Peyer's patch (tissue), 4 donors: ENCODE results near the gene IL18BP. TPM values are rescaled to one million over a fixed set of nuclear protein-coding genes. Genes with fewer than 3 reads are reported as not detected.

ENCODE experiments used
- DNase-seq, 3 donors: peaks; one replicate each; pipeline ENCODE4 v3.0.0-alpha.2; 2017 to 2019
- H3K27ac ChIP-seq, 4 donors: fragments of 200-600 bp; sonication (generic); one replicate each; pipeline ENCODE4 v1.5.1; 2016 to 2019
- H3K27me3 ChIP-seq, 2 donors: fragments of 200-600 bp; sonication (generic); one replicate each; pipeline ENCODE4 v1.5.1; 2019
- H3K36me3 ChIP-seq, 3 donors: fragments of 200-600 bp; sonication (generic); one replicate each; pipeline ENCODE4 v1.5.1; 2016 to 2019
- H3K4me1 ChIP-seq, 4 donors: fragments of 200-600 bp; sonication (generic); one replicate each; pipeline ENCODE4 v1.5.1; 2016 to 2019
- H3K4me3 ChIP-seq, 4 donors: fragments of 200-600 bp; sonication (generic); 1 replicate in 3 of 4; 2 replicates in 1 of 4; pipeline ENCODE4 v1.5.1; 2016 to 2019; ENCODE audit warnings: mild to moderate bottlenecking in 1 of 4
- H3K9me3 ChIP-seq, 4 donors: fragments of 200-600 bp; sonication (generic); one replicate each; pipeline ENCODE4 v1.5.1; 2016 to 2019; ENCODE audit warnings: mild to moderate bottlenecking in 1 of 4
- POLR2A ChIP-seq, 2 donors: fragments of 450-650 bp; IDR thresholded peaks; one replicate each; pipeline ENCODE4 v1.5.1; 2017; ENCODE audit warnings: antibody characterized with exemption in 2 of 2, mild to moderate bottlenecking in 2 of 2, moderate library complexity in 2 of 2
- total RNA-seq, 4 donors: library from RNA; depleted of rRNA; stranded (reverse); fragments of >200 nt; gene quantifications; one replicate each; pipeline ENCODE4 v1.1.0, GENCODE V29; 2016
- TF ChIP-seq, protein P1 (sequence below), 6 experiments: fragments of 450-650 bp in 4 of 6; fragments of 200-600 bp in 2 of 6; sonication (generic) in 1 of 6; IDR thresholded peaks; one replicate each; pipeline ENCODE4 v1.5.1; 2017 to 2019; ENCODE audit warnings: antibody characterized with exemption in 6 of 6, mild to moderate bottlenecking in 3 of 6, moderate library complexity in 1 of 6

The IL18BP gene
- total RNA-seq, 4 donors from 2014 or later = 16.1 to 45.4 (median 28.2) TPM

DNA sequence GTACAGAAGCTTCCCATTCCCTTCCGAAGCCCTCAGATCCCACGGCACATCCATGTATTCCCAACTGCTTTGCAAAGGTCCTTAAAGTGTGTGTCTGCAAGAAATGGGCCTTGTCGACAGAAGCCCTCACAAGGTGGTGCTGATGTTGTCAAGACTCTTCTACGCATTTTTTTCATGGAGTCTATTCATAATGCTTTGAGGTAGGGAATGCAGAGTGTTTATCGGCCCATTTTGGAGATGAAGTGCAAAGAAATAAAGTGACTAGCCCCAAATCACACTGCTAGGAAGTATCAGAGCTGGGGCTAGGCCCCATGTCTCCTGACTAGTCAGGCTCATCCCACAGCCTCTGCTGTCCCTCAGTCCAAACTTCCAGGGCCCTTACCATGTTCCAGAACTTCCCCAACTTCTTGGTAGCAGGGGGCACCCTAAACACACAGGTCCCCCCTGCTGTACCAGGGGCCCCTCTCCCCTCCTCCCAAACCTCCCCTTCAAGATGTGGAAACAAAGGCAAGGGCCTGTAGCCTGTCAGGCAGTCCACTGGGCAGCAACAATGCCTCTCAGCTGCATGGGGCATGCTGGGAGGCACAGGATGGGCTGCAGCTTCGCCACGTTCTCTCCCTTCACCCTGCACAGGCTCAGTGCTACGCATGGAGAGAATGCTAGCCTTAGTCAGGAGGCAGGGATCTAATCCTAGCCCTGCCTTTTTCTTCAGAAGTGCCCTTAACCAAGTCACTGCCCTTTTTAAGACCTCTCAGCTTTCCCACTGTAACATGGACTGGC lies 7.8 kb downstream of the IL18BP start:
- H3K4me1 ChIP-seq = no peaks in the 10 kb centered on the region
- DNase-seq = no peak
- peaks cover 0 to 97% (median 0%) of the 10 kb centered on the region in 3 donors for H3K36me3 ChIP-seq
- H3K27ac ChIP-seq = no peak overlapping the region
- no peak for TF ChIP-seq POLR2A (IDR thresholded peaks at IDR 0.05)
- no peak overlapping the region for H3K4me3 ChIP-seq
- H3K9me3 ChIP-seq = no peaks in the 10 kb centered on the region
- no peaks in the 10 kb centered on the region for H3K27me3 ChIP-seq

DNA sequence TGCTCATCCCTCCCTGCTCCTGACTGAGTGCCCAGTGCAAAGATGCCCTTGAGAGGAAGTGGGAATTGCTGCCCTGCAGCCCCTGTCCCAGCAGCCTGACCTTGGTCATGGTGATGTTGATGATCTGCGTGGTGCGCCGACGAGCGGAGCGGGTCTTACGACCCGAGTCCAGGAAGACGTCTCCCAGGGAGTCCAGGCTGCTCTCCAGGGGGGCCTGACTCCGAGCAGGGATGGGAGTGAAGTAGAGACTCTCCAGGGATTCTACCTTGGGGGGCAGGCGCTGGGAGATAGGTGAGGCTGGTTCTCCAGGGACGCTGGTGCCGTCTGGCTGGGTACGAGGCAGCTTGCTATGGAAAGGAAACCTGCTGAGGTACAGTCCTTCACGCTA lies 8.4 kb downstream of the IL18BP start:
- Histone ChIP-seq H3K4me1 (no peaks in the 10 kb centered on the region), H3K36me3 (peaks cover 0 to 99% (median 0%) of the 10 kb centered on the region in 3 donors), H3K9me3 (no peaks in the 10 kb centered on the region), H3K27ac (no peak overlapping the region), H3K4me3 (no peak overlapping the region), H3K27me3 (no peaks in the 10 kb centered on the region)
- TF ChIP-seq, protein P1, sequence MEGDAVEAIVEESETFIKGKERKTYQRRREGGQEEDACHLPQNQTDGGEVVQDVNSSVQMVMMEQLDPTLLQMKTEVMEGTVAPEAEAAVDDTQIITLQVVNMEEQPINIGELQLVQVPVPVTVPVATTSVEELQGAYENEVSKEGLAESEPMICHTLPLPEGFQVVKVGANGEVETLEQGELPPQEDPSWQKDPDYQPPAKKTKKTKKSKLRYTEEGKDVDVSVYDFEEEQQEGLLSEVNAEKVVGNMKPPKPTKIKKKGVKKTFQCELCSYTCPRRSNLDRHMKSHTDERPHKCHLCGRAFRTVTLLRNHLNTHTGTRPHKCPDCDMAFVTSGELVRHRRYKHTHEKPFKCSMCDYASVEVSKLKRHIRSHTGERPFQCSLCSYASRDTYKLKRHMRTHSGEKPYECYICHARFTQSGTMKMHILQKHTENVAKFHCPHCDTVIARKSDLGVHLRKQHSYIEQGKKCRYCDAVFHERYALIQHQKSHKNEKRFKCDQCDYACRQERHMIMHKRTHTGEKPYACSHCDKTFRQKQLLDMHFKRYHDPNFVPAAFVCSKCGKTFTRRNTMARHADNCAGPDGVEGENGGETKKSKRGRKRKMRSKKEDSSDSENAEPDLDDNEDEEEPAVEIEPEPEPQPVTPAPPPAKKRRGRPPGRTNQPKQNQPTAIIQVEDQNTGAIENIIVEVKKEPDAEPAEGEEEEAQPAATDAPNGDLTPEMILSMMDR (IDR thresholded peaks at IDR 0.05) = no peak
- TF ChIP-seq POLR2A (IDR thresholded peaks at IDR 0.05) = no peak
- DNase-seq = no peak

DNA sequence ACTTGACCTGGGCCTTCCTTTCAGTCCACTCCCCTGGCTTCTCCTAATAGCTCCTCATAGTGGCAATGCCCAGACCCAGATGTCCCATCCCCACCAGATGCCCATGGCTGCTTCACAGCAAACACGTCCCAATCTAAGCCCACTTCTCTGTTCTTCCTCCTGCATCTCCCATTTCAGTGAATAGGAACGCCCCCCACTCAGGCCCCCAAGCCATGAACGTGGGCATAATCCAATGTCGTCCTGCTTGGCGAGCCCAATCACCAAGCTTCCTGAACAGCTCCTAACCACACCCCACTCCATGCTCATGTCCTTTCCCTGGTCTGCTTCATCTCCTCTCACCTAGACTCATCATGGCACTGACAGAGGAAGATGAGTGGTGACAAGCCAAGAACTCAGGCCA lies 8.9 kb downstream of the IL18BP start:
- no peaks in the 10 kb centered on the region for H3K9me3 ChIP-seq
- H3K27me3 ChIP-seq = no peaks in the 10 kb centered on the region
- DNase-seq = no peak
- H3K27ac ChIP-seq = no peak overlapping the region
- no peak overlapping the region for H3K4me3 ChIP-seq
- H3K4me1 ChIP-seq = peaks cover 0 to 1% (median 0%) of the 10 kb centered on the region in 4 donors
- H3K36me3 ChIP-seq = peaks cover 0 to 100% (median 0%) of the 10 kb centered on the region in 3 donors
- no peak for TF ChIP-seq POLR2A (IDR thresholded peaks at IDR 0.05)
- TF ChIP-seq, protein P1 (IDR thresholded peaks at IDR 0.05) = no peak

DNA sequence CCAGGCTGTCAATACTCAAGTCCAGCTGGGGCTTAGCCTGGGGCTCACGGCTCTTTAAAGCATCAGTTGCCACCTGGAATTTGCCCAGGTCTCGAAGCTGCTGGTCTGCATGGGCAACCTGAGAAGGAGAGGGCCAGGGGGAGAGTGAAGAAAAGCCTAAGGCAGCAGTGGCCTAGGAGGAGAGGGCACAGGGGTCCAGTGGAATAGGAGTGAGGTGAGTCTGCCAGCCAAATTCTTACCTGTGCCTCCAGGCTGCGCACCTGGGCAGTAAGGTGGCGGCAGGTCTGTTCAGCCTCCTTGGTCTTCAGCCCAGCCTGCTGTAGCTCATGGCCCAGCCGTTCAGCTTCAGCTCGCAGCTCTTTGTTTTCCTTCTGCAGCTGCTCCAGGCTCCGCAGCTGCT lies 10.0 kb downstream of the IL18BP start:
- no peak for TF ChIP-seq POLR2A (IDR thresholded peaks at IDR 0.05)
- TF ChIP-seq, protein P1 (IDR thresholded peaks at IDR 0.05) = no peak
- Histone ChIP-seq H3K27me3 (no peaks in the 10 kb centered on the region), H3K36me3 (peaks cover 0 to 100% (median 0%) of the 10 kb centered on the region in 3 donors), H3K9me3 (no peaks in the 10 kb centered on the region), H3K27ac (no peak overlapping the region), H3K4me3 (no peak overlapping the region), H3K4me1 (peaks cover 0 to 13% (median 0%) of the 10 kb centered on the region in 4 donors)
- no peak for DNase-seq

DNA sequence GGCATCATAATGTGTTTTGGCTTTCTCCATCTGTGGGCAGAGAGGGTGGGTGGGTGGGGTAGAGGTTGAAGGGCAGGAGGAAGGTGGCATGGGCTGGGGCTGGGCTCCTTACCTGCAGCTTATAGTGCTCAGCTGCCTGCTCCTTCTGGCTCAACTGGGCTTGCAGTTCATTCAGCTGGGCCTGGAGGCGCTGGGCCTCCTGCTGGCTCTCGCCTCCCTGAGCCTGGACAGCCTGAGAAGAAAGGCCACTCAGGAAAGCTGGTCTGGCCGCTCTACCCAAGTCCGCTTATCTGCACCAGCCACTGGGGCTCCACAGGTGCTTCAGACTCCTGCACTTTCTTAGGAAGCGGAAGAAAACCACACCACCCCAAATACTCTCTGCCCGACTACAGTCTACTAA lies 10.4 kb downstream of the IL18BP start:
- H3K27me3 ChIP-seq = no peaks in the 10 kb centered on the region
- peaks cover 0 to 100% (median 0%) of the 10 kb centered on the region in 3 donors for H3K36me3 ChIP-seq
- H3K27ac ChIP-seq = no peak overlapping the region
- DNase-seq = no peak
- H3K4me3 ChIP-seq = no peak overlapping the region
- TF ChIP-seq, protein P1 (IDR thresholded peaks at IDR 0.05) = no peak
- H3K4me1 ChIP-seq = peaks cover 0 to 17% (median 0%) of the 10 kb centered on the region in 4 donors
- H3K9me3 ChIP-seq = no peaks in the 10 kb centered on the region

DNA sequence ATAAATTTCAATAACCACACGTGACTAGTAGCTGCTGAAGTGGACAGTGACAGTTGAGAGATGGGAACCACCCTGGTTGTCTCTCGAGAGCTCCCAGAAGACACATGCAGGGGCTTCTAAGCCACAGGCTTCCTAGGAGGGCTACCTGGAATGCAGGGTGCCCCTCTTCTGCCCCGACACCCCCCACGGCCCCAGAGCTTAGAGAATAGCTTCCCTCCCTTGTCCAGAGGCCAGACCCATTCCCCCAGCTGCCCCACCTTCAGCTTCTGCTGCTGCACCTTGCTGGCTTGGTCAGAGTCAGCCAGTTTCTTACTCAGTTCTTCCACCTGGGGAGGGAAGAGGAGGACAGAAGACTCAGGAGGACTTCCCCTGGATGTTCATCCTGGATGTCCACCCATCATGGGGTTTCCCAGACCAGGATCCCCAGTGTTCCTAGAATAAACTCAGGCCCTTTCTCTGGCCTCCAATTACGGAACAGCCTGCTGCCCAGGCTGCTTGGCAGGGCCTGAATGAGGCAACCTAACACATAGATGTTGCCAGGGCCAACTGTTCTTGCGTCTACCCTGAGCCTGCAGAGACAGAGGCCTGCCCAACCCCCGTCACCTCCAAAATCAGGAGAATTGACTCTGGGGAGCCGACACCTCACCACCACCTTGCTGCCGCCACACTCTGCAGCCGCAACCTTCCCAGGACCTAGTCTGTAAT lies 12.0 kb downstream of the IL18BP start:
- H3K9me3 ChIP-seq = no peaks in the 10 kb centered on the region
- peaks cover 0 to 20% (median 0%) of the 10 kb centered on the region in 4 donors for H3K4me1 ChIP-seq
- no peak for TF ChIP-seq POLR2A (IDR thresholded peaks at IDR 0.05)
- TF ChIP-seq, protein P1 (IDR thresholded peaks at IDR 0.05) = no peak
- H3K4me3 ChIP-seq = no peak overlapping the region
- H3K27ac ChIP-seq = no peak overlapping the region
- H3K36me3 ChIP-seq = peaks cover 0 to 100% (median 0%) of the 10 kb centered on the region in 3 donors
- no peaks in the 10 kb centered on the region for H3K27me3 ChIP-seq
- DNase-seq = no peak
